IPS-20b (cell line): ENCODE data around the gene DNAH17.
"Not testable (repeated sequence)": the region's sequence is repeated elsewhere in the genome, so short reads cannot be mapped to it uniquely, and the experiment has no call there.

ENCODE experiments used
- H3K27ac ChIP-seq: one replicate; pipeline ENCODE4 v1.5.1; 2013; ENCODE audit warnings: low read length
- H3K27me3 ChIP-seq: 2 replicates; pipeline ENCODE4 v1.6.1; 2013; ENCODE audit warnings: mild to moderate bottlenecking, low read length, inconsistent platforms; ENCODE audit not compliant: insufficient read depth
- H3K36me3 ChIP-seq: 2 replicates; pipeline ENCODE4 v1.6.1; 2013; ENCODE audit warnings: low read depth, mild to moderate bottlenecking, inconsistent platforms, low read length, moderate library complexity; ENCODE audit not compliant: insufficient read depth
- H3K4me1 ChIP-seq: 2 replicates; pipeline ENCODE4 v1.6.1; 2013; ENCODE audit warnings: mild to moderate bottlenecking, control low read depth, inconsistent platforms, low read length, moderate library complexity; ENCODE audit not compliant: insufficient read depth
- H3K4me3 ChIP-seq: 2 replicates; pipeline ENCODE4 v1.5.1; 2013; ENCODE audit warnings: mild to moderate bottlenecking, low read length, inconsistent platforms
- H3K9ac ChIP-seq: 2 replicates; pipeline ENCODE4 v1.6.1; 2013; ENCODE audit warnings: low read depth, mild to moderate bottlenecking, inconsistent platforms, low read length, moderate library complexity
- H3K9me3 ChIP-seq: 2 replicates; pipeline ENCODE4 v1.6.1; 2013; ENCODE audit warnings: mild to moderate bottlenecking, low read depth, low read length, inconsistent platforms; ENCODE audit not compliant: insufficient read depth

DNAH17 gene

GRCh38 chr17:78474614-78475146, 102.5 kb downstream of the DNAH17 start:
- Histone ChIP-seq H3K9ac (no peak overlapping the region), H3K36me3 (no peaks in the 10 kb centered on the region), H3K4me1 (no peaks in the 10 kb centered on the region), H3K9me3 (no peaks in the 10 kb centered on the region), H3K4me3 (no peak overlapping the region), H3K27ac (no peak overlapping the region), H3K27me3 (0 out of 2 replicates have a peak, but pooled peaks cover 5% of the 10 kb centered on the region)

- 0 out of 2 replicates have a peak, but pooled peaks cover 5% of the 10 kb centered on the region for H3K27me3 ChIP-seq
- no peaks in the 10 kb centered on the region for H3K4me1 ChIP-seq
- no peaks in the 10 kb centered on the region for H3K36me3 ChIP-seq
- no peak overlapping the region for H3K27ac ChIP-seq
- H3K4me3 ChIP-seq, result no peak overlapping the region
- H3K9ac ChIP-seq, result no peak overlapping the region
- no peaks in the 10 kb centered on the region for H3K9me3 ChIP-seq
These were observed 103.1 kb downstream of the DNAH17 start for GRCh38 chr17:78473951-78474613.

GRCh38 chr17:78472035-78472905, 104.9 kb downstream of the DNAH17 start:
- H3K27ac ChIP-seq, result no peak overlapping the region
- no peaks in the 10 kb centered on the region for H3K36me3 ChIP-seq
- no peaks in the 10 kb centered on the region for H3K4me1 ChIP-seq
- no peak overlapping the region for H3K4me3 ChIP-seq
- 0 out of 2 replicates have a peak, but pooled peaks cover 5% of the 10 kb centered on the region for H3K27me3 ChIP-seq
- no peaks in the 10 kb centered on the region for H3K9me3 ChIP-seq
- no peak overlapping the region for H3K9ac ChIP-seq

GRCh38 chr17:78471635-78472034, 105.6 kb downstream of the DNAH17 start:
- Histone ChIP-seq H3K36me3 (no peaks in the 10 kb centered on the region), H3K4me3 (no peak overlapping the region), H3K9me3 (no peaks in the 10 kb centered on the region), H3K4me1 (no peaks in the 10 kb centered on the region), H3K27ac (no peak overlapping the region), H3K9ac (no peak overlapping the region), H3K27me3 (0 out of 2 replicates have a peak, but pooled peaks cover 5% of the 10 kb centered on the region)

- H3K4me1 ChIP-seq, result no peaks in the 10 kb centered on the region
- 0 out of 2 replicates have a peak, but pooled peaks cover under 1% of the 10 kb centered on the region for H3K27me3 ChIP-seq
- peaks cover 2% of the 10 kb centered on the region for H3K9me3 ChIP-seq
- H3K9ac ChIP-seq, result no peak overlapping the region
- no peaks in the 10 kb centered on the region for H3K36me3 ChIP-seq
- no peak overlapping the region for H3K4me3 ChIP-seq
- no peak overlapping the region for H3K27ac ChIP-seq
These were observed 107.8 kb downstream of the DNAH17 start for GRCh38 chr17:78469443-78469842.

GRCh38 chr17:78468366-78468765, 108.8 kb downstream of the DNAH17 start:
- H3K27ac ChIP-seq, result no peak overlapping the region
- H3K4me1 ChIP-seq, result no peaks in the 10 kb centered on the region
- H3K4me3 ChIP-seq, result no peak overlapping the region
- no peaks in the 10 kb centered on the region for H3K27me3 ChIP-seq
- H3K9ac ChIP-seq, result no peak overlapping the region
- no peaks in the 10 kb centered on the region for H3K36me3 ChIP-seq
- H3K9me3 ChIP-seq, result peaks cover 3% of the 10 kb centered on the region

GRCh38 chr17:78466786-78467715, 110.1 kb downstream of the DNAH17 start:
- Histone ChIP-seq H3K36me3 (no peaks in the 10 kb centered on the region), H3K27me3 (no peaks in the 10 kb centered on the region), H3K27ac (no peak overlapping the region)

GRCh38 chr17:78466109-78466785, 110.9 kb downstream of the DNAH17 start:
- not testable (repeated sequence) for H3K4me3 ChIP-seq, H3K4me1 ChIP-seq, H3K9ac ChIP-seq, H3K36me3 ChIP-seq, H3K9me3 ChIP-seq, H3K27ac ChIP-seq, H3K27me3 ChIP-seq

More at GRCh38 chr17:78466786-78467715, 110.1 kb downstream of the DNAH17 start:
- Histone ChIP-seq H3K9ac (no peak overlapping the region), H3K4me3 (no peak overlapping the region), H3K4me1 (no peaks in the 10 kb centered on the region), H3K9me3 (peaks cover 3% of the 10 kb centered on the region)

GRCh38 chr17:78462148-78462547, 115.0 kb downstream of the DNAH17 start:
- H3K27me3 ChIP-seq, result no peaks in the 10 kb centered on the region
- H3K4me1 ChIP-seq, result no peaks in the 10 kb centered on the region
- no peaks in the 10 kb centered on the region for H3K36me3 ChIP-seq
- no peak overlapping the region for H3K9ac ChIP-seq
- no peak overlapping the region for H3K4me3 ChIP-seq
- peaks cover 3% of the 10 kb centered on the region for H3K9me3 ChIP-seq
- H3K27ac ChIP-seq, result no peak overlapping the region

- Histone ChIP-seq H3K27me3 (no peaks in the 10 kb centered on the region), H3K9me3 (peaks cover 3% of the 10 kb centered on the region), H3K4me1 (no peaks in the 10 kb centered on the region)
These were observed 115.5 kb downstream of the DNAH17 start for GRCh38 chr17:78461799-78462053.

More at GRCh38 chr17:78461799-78462053, 115.5 kb downstream of the DNAH17 start:
- H3K9ac ChIP-seq, result no peak overlapping the region
- H3K36me3 ChIP-seq, result no peaks in the 10 kb centered on the region
- no peak overlapping the region for H3K27ac ChIP-seq
- H3K4me3 ChIP-seq, result no peak overlapping the region
